Calu3 (cell line): ENCODE measurements around the gene GOLIM4. TPM values are rescaled to one million over a fixed set of nuclear protein-coding genes. Genes with fewer than 3 reads are reported as not detected.
"Not testable (repeated sequence)": the region's sequence is repeated elsewhere in the genome, so short reads cannot be mapped to it uniquely, and the experiment has no call there.

Experiments used
- BruUV-seq: library from RNA; stranded (reverse); fragments of 400-500 nt; replicated peaks from 2 replicates; lab custom pipeline; 2021; lab: Mats Ljungman, UMichigan
- CTCF ChIA-PET: fragments of 300-600 bp; sonication (Branson Sonifier 250); formaldehyde crosslinking; loops from one replicate; lab custom pipeline; 2022; ENCODE audit warnings: antibody characterized with exemption; lab: Charles Lee
- DNase-seq: peaks from one replicate; pipeline ENCODE4 v3.0.0; 2022
- H3K27ac Mint-ChIP-seq: one replicate; pipeline ENCODE4 v1.8.0; 2022; ENCODE audit warnings: mixed read lengths; ENCODE audit not compliant: unreplicated experiment
- H3K27me3 Mint-ChIP-seq: one replicate; pipeline ENCODE4 v1.8.0; 2022; ENCODE audit warnings: mixed read lengths; ENCODE audit not compliant: unreplicated experiment
- H3K36me3 Mint-ChIP-seq: one replicate; pipeline ENCODE4 v1.8.0; 2022; ENCODE audit warnings: mild to moderate bottlenecking, moderate library complexity, mixed read lengths; ENCODE audit not compliant: insufficient read depth, unreplicated experiment
- H3K4me1 Mint-ChIP-seq: one replicate; pipeline ENCODE4 v1.8.0; 2022; ENCODE audit warnings: mild to moderate bottlenecking, low read depth, mixed read lengths; ENCODE audit not compliant: unreplicated experiment
- H3K4me3 Mint-ChIP-seq: one replicate; pipeline ENCODE4 v1.8.0; 2022; ENCODE audit warnings: mild to moderate bottlenecking, low read depth, moderate library complexity, mixed read lengths; ENCODE audit not compliant: unreplicated experiment
- H3K9me3 Mint-ChIP-seq: one replicate; pipeline ENCODE4 v1.8.0; 2022; ENCODE audit warnings: low read depth, mixed read lengths; ENCODE audit not compliant: unreplicated experiment
- CTCF ChIP-seq: fragments of 200-600 bp; IDR thresholded peaks from one replicate; pipeline ENCODE4 v1.8.0; 2022; ENCODE audit warnings: antibody characterized with exemption; ENCODE audit not compliant: unreplicated experiment
- intact Hi-C: fragments of 100-400 bp; cut with micrococcal nuclease; formaldehyde crosslinking; loops from one replicate; pipeline ENCODE4 v1.10.0; 2022; ENCODE audit not compliant: unreplicated experiment
- total RNA-seq: library from RNA; stranded (reverse); gene quantifications from 2 replicates; pipeline ENCODE4 v1.2.3, GENCODE V29; 2022

GOLIM4 gene
- total RNA-seq, 1 experiment from 2014 or later: 53.8 TPM

- intact Hi-C loops: no loop called here
- H3K4me1 Mint-ChIP-seq: peaks cover 49% of the 10 kb centered on the region
- H3K27me3 Mint-ChIP-seq: no peaks in the 10 kb centered on the region
- no peaks in the 10 kb centered on the region for H3K36me3 Mint-ChIP-seq
- TF ChIP-seq CTCF: no peak
- H3K27ac Mint-ChIP-seq: no peak overlapping the region
- no peaks in the 10 kb centered on the region for H3K9me3 Mint-ChIP-seq
- BruUV-seq: no TSS peak
- peak; percentile 11 for DNase-seq
- H3K4me3 Mint-ChIP-seq: no peak overlapping the region
- CTCF ChIA-PET: interaction anchor here (0.6 to 2.0 kb wide), 3 partner anchors 33 to 189 kb away, joined by 3 to 4 read pairs (median 3); no protein-coding TSS in a partner anchor
Observed at GRCh38 chr3:168061332-168061996, 34.3 kb downstream of the GOLIM4 start.

- no TSS peak for BruUV-seq
- Mint-ChIP-seq H3K36me3 (no peaks in the 10 kb centered on the region), H3K27me3 (no peaks in the 10 kb centered on the region), H3K4me1 (peaks cover 39% of the 10 kb centered on the region), H3K27ac (no peak overlapping the region), H3K9me3 (no peaks in the 10 kb centered on the region), H3K4me3 (no peak overlapping the region)
- CTCF ChIA-PET: no interaction called here
- no peak for TF ChIP-seq CTCF
- DNase-seq: no peak
- intact Hi-C loops: no loop called here
Observed at GRCh38 chr3:168060317-168060716, 35.4 kb downstream of the GOLIM4 start.

GRCh38 chr3:168058481-168058880, 37.2 kb downstream of the GOLIM4 start:
- Mint-ChIP-seq H3K27me3 (no peaks in the 10 kb centered on the region), H3K27ac (no peak overlapping the region), H3K36me3 (no peaks in the 10 kb centered on the region), H3K4me3 (no peak overlapping the region), H3K4me1 (peaks cover 29% of the 10 kb centered on the region), H3K9me3 (no peaks in the 10 kb centered on the region)
- CTCF ChIA-PET: no interaction called here
- TF ChIP-seq CTCF: no peak
- DNase-seq: no peak
- BruUV-seq: no TSS peak
- intact Hi-C loops: no loop called here

GRCh38 chr3:168056398-168057230, 39.1 kb downstream of the GOLIM4 start:
- H3K4me3 Mint-ChIP-seq: not testable (repeated sequence)

More at GRCh38 chr3:168056398-168057230, 39.1 kb downstream of the GOLIM4 start:
- peaks cover 10% of the 10 kb centered on the region for H3K4me1 Mint-ChIP-seq
- CTCF ChIA-PET: interaction anchor here (0.6 kb wide), 1 partner anchor 827 kb away, joined by 3 read pairs; no protein-coding TSS in a partner anchor
- intact Hi-C loops, H3K27ac Mint-ChIP-seq, H3K36me3 Mint-ChIP-seq, H3K27me3 Mint-ChIP-seq, H3K9me3 Mint-ChIP-seq, DNase-seq, BruUV-seq: not testable (repeated sequence)
